Measurements from ENCODE around the gene HIPK2. TPM values are rescaled to one million over a fixed set of nuclear protein-coding genes. Genes with fewer than 3 reads are reported as not detected.

The HIPK2 gene
- total and polyA plus RNA-seq, 2 donors: 8.5 to 9.8 TPM

- no peak overlapping the region for H3K27ac ChIP-seq (ENCODE audit: low read depth)
- no peak for DNase-seq (ENCODE audit: extremely low spot score)
- WGBS: 86% methylated on average over 38 of the region's 38 CpGs
- H3K4me1 ChIP-seq (ENCODE audit: insufficient read depth): peaks cover 2% of the 10 kb centered on the region
- no peak overlapping the region for H3K4me3 ChIP-seq (ENCODE audit: low read depth, low read length)
- H3K36me3 ChIP-seq (ENCODE audit: insufficient read depth): peaks cover 3% of the 10 kb centered on the region
These were observed 205.0 kb downstream of the HIPK2 start for GRCh38 chr7:139572704-139573385.

- 94% methylated on average over 15 of the region's 15 CpGs for WGBS
- DNase-seq (ENCODE audit: extremely low spot score): no peak
These were observed 205.7 kb downstream of the HIPK2 start for GRCh38 chr7:139572071-139572470.

GRCh38 chr7:139571651-139572050 is 206.1 kb downstream of the HIPK2 start:
- no peak overlapping the region for H3K4me3 ChIP-seq (ENCODE audit: low read depth, low read length)
- no peak overlapping the region for H3K27ac ChIP-seq (ENCODE audit: low read depth)
- WGBS: 97% methylated on average over 20 of the region's 20 CpGs
- peaks cover 3% of the 10 kb centered on the region for H3K36me3 ChIP-seq (ENCODE audit: insufficient read depth)
- no peak for DNase-seq (ENCODE audit: extremely low spot score)
- H3K4me1 ChIP-seq (ENCODE audit: insufficient read depth): peaks cover 2% of the 10 kb centered on the region

More at GRCh38 chr7:139572071-139572470, 205.7 kb downstream of the HIPK2 start:
- Histone ChIP-seq H3K4me3 (ENCODE audit: low read depth, low read length) (no peak overlapping the region), H3K36me3 (ENCODE audit: insufficient read depth) (peaks cover 3% of the 10 kb centered on the region), H3K27ac (ENCODE audit: low read depth) (no peak overlapping the region), H3K4me1 (ENCODE audit: insufficient read depth) (peaks cover 2% of the 10 kb centered on the region)

- H3K4me1 ChIP-seq (ENCODE audit: insufficient read depth): peaks cover 2% of the 10 kb centered on the region
- H3K36me3 ChIP-seq (ENCODE audit: insufficient read depth): peaks cover 3% of the 10 kb centered on the region
- no peak for DNase-seq (ENCODE audit: extremely low spot score)
- H3K4me3 ChIP-seq (ENCODE audit: low read depth, low read length): no peak overlapping the region
- no peak overlapping the region for H3K27ac ChIP-seq (ENCODE audit: low read depth)
- WGBS: 86% methylated on average over 20 of the region's 20 CpGs
These were observed 206.6 kb downstream of the HIPK2 start for GRCh38 chr7:139571190-139571589.

GRCh38 chr7:139570626-139571025 is 207.2 kb downstream of the HIPK2 start:
- no peak for DNase-seq (ENCODE audit: extremely low spot score)
- WGBS: 91% methylated on average over 5 of the region's 5 CpGs
- H3K4me1 ChIP-seq (ENCODE audit: insufficient read depth): peaks cover 2% of the 10 kb centered on the region
- no peak overlapping the region for H3K27ac ChIP-seq (ENCODE audit: low read depth)
- H3K36me3 ChIP-seq (ENCODE audit: insufficient read depth): peaks cover 3% of the 10 kb centered on the region
- no peak overlapping the region for H3K4me3 ChIP-seq (ENCODE audit: low read depth, low read length)

GRCh38 chr7:139570119-139570518 is 207.7 kb downstream of the HIPK2 start:
- 72% methylated on average over 8 of the region's 8 CpGs for WGBS
- DNase-seq (ENCODE audit: extremely low spot score): no peak

GRCh38 chr7:139568813-139569490 is 208.8 kb downstream of the HIPK2 start:
- H3K4me3 ChIP-seq (ENCODE audit: low read depth, low read length): no peak overlapping the region
- peaks cover 3% of the 10 kb centered on the region for H3K36me3 ChIP-seq (ENCODE audit: insufficient read depth)
- peaks cover 2% of the 10 kb centered on the region for H3K4me1 ChIP-seq (ENCODE audit: insufficient read depth)
- no peak overlapping the region for H3K27ac ChIP-seq (ENCODE audit: low read depth)
- WGBS: 97% methylated on average over 12 of the region's 12 CpGs
- no peak for DNase-seq (ENCODE audit: extremely low spot score)

More at GRCh38 chr7:139570119-139570518, 207.7 kb downstream of the HIPK2 start:
- H3K4me3 ChIP-seq (ENCODE audit: low read depth, low read length): no peak overlapping the region
- peaks cover 3% of the 10 kb centered on the region for H3K36me3 ChIP-seq (ENCODE audit: insufficient read depth)
- peaks cover 2% of the 10 kb centered on the region for H3K4me1 ChIP-seq (ENCODE audit: insufficient read depth)
- no peak overlapping the region for H3K27ac ChIP-seq (ENCODE audit: low read depth)

GRCh38 chr7:139568346-139568675 is 209.5 kb downstream of the HIPK2 start:
- Histone ChIP-seq H3K4me3 (ENCODE audit: low read depth, low read length) (no peak overlapping the region), H3K4me1 (ENCODE audit: insufficient read depth) (peaks cover 2% of the 10 kb centered on the region), H3K27ac (ENCODE audit: low read depth) (no peak overlapping the region), H3K36me3 (ENCODE audit: insufficient read depth) (peaks cover 3% of the 10 kb centered on the region)
- WGBS: 92% methylated on average over 6 of the region's 6 CpGs
- DNase-seq (ENCODE audit: extremely low spot score): no peak

- Histone ChIP-seq H3K4me1 (ENCODE audit: insufficient read depth) (no peaks in the 10 kb centered on the region), H3K36me3 (ENCODE audit: insufficient read depth) (no peaks in the 10 kb centered on the region), H3K4me3 (ENCODE audit: low read depth, low read length) (no peak overlapping the region), H3K27ac (ENCODE audit: low read depth) (no peak overlapping the region)
- DNase-seq (ENCODE audit: extremely low spot score): no peak
- 90% methylated on average over 14 of the region's 14 CpGs for WGBS
These were observed 210.0 kb downstream of the HIPK2 start for GRCh38 chr7:139567647-139568345.

GRCh38 chr7:139566736-139567646 is 210.8 kb downstream of the HIPK2 start:
- H3K4me3 ChIP-seq (ENCODE audit: low read depth, low read length): no peak overlapping the region
- 90% methylated on average over 15 of the region's 15 CpGs for WGBS
- no peaks in the 10 kb centered on the region for H3K36me3 ChIP-seq (ENCODE audit: insufficient read depth)
- no peaks in the 10 kb centered on the region for H3K4me1 ChIP-seq (ENCODE audit: insufficient read depth)
- no peak for DNase-seq (ENCODE audit: extremely low spot score)
- H3K27ac ChIP-seq (ENCODE audit: low read depth): no peak overlapping the region

GRCh38 chr7:139566075-139566474 is 211.7 kb downstream of the HIPK2 start:
- 93% methylated on average over 6 of the region's 6 CpGs for WGBS
- Histone ChIP-seq H3K4me3 (ENCODE audit: low read depth, low read length) (no peak overlapping the region), H3K36me3 (ENCODE audit: insufficient read depth) (no peaks in the 10 kb centered on the region), H3K4me1 (ENCODE audit: insufficient read depth) (no peaks in the 10 kb centered on the region), H3K27ac (ENCODE audit: low read depth) (no peak overlapping the region)
- no peak for DNase-seq (ENCODE audit: extremely low spot score)

- Histone ChIP-seq H3K4me1 (ENCODE audit: insufficient read depth) (no peaks in the 10 kb centered on the region), H3K4me3 (ENCODE audit: low read depth, low read length) (no peak overlapping the region), H3K36me3 (ENCODE audit: insufficient read depth) (no peaks in the 10 kb centered on the region), H3K27ac (ENCODE audit: low read depth) (no peak overlapping the region)
- WGBS: 91% methylated on average over 5 of the region's 5 CpGs
- no peak for DNase-seq (ENCODE audit: extremely low spot score)
These were observed 213.9 kb downstream of the HIPK2 start for GRCh38 chr7:139563856-139564255.

GRCh38 chr7:139562961-139563565 is 214.7 kb downstream of the HIPK2 start:
- Histone ChIP-seq H3K4me1 (ENCODE audit: insufficient read depth) (no peaks in the 10 kb centered on the region), H3K27ac (ENCODE audit: low read depth) (no peak overlapping the region), H3K4me3 (ENCODE audit: low read depth, low read length) (no peak overlapping the region), H3K36me3 (ENCODE audit: insufficient read depth) (no peaks in the 10 kb centered on the region)
- WGBS: 81% methylated on average over 13 of the region's 13 CpGs
- no peak for DNase-seq (ENCODE audit: extremely low spot score)
